ENCODE data around the gene ABCB1.

GRCh38 chr7:87624628-87625027 is 23.9 kb upstream of the ABCB1 start:
- TF ChIP-seq CTCF (IDR thresholded peaks at IDR 0.05; ENCODE audit: extremely low read depth in 1 of 2, insufficient read depth in 1 of 2, low read depth in 1 of 2, low read length in 2 of 2) (no peak), POLR2AphosphoS5 (IDR thresholded peaks at IDR 0.05; ENCODE audit: insufficient read depth, low read depth, low read length) (no peak)
